Endothelial cell of umbilical vein (primary cell): ENCODE results near the gene KIF1C.

Experiments used
- CTCF ChIP-seq, 2 donors: IDR thresholded peaks; 1 replicate in 1 of 2; 2 replicates in 1 of 2; pipeline ENCODE4 v1.5.1; 2011; ENCODE audit warnings: low read length in 2 of 2, mild to moderate bottlenecking in 2 of 2, moderate library complexity in 2 of 2, control low read depth in 1 of 2, inconsistent platforms in 1 of 2, low read depth in 1 of 2; ENCODE audit not compliant: insufficient read depth in 1 of 2; ENCODE audit errors: extremely low read depth in 1 of 2
- EZH2 ChIP-seq: IDR thresholded peaks from 2 replicates; pipeline ENCODE4 v1.6.1; 2012; ENCODE audit warnings: borderline replicate concordance, low read depth, mild to moderate bottlenecking, moderate library complexity, low read length, inconsistent platforms; ENCODE audit not compliant: severe bottlenecking
- FOS ChIP-seq: IDR thresholded peaks from 2 replicates; pipeline ENCODE4 v1.6.1; 2011; ENCODE audit warnings: mild to moderate bottlenecking, low read length, moderate library complexity, borderline replicate concordance; ENCODE audit not compliant: insufficient read depth
- GATA2 ChIP-seq: IDR thresholded peaks from 2 replicates; pipeline ENCODE4 v1.7.0; 2011; ENCODE audit warnings: low read depth, mild to moderate bottlenecking, moderate library complexity, mixed read lengths, low read length; ENCODE audit not compliant: insufficient read length, insufficient read depth
- JUN ChIP-seq: IDR thresholded peaks from 2 replicates; pipeline ENCODE4 v1.6.1; 2011; ENCODE audit warnings: borderline replicate concordance, low read depth; ENCODE audit not compliant: insufficient read length, insufficient read depth
- MAX ChIP-seq: IDR thresholded peaks from 2 replicates; pipeline ENCODE4 v1.6.1; 2011; ENCODE audit not compliant: insufficient read depth, insufficient read length
- MYC ChIP-seq: IDR thresholded peaks from one replicate; pipeline ENCODE4 v1.6.1; 2011; ENCODE audit warnings: mild to moderate bottlenecking, low read depth, low read length
- POLR2A ChIP-seq: IDR thresholded peaks from 2 replicates; pipeline ENCODE4 v1.6.1; 2012; ENCODE audit warnings: low read depth, mild to moderate bottlenecking, control low read depth, low read length
- POLR2AphosphoS5 ChIP-seq: IDR thresholded peaks from 2 replicates; pipeline ENCODE4 v1.6.1; 2012; ENCODE audit warnings: low read depth, mild to moderate bottlenecking, control low read depth, low read length, moderate library complexity; ENCODE audit not compliant: insufficient read depth

DNA sequence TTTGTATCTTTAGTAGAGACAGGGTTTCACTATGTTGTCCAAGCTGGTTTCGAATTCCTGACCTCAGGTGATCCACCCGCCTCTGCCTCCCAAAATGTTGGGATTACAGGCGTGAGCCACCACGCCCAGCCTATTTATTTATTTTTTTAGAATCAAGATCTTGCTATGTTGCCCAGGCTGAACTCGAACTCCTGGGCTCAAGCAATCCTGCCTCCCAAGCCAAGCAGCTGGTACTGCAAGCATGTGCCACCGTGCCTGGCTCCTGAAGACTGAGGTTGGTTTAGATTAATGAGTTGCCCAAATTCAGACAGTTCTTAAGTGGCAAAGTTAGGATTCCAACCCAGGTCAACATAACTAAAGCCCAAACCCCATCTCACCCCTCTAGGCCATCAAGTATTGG is 29.5 kb downstream of the KIF1C start:
- TF ChIP-seq POLR2AphosphoS5, result no peak
- no peak for TF ChIP-seq CTCF (IDR thresholded peaks at IDR 0.05; ENCODE audit: extremely low read depth in 1 of 2, insufficient read depth in 1 of 2, low read depth in 1 of 2, low read length in 2 of 2)
- no peak for TF ChIP-seq FOS
- no peak for TF ChIP-seq EZH2
- TF ChIP-seq POLR2A, result no peak
- TF ChIP-seq MAX, result no peak
- TF ChIP-seq MYC, result no peak
- no peak for TF ChIP-seq JUN
- no peak for TF ChIP-seq GATA2
